H1 (cell line): ENCODE data around the gene MYBPHL. TPM values are rescaled to one million over a fixed set of nuclear protein-coding genes. Genes with fewer than 3 reads are reported as not detected.

ENCODE experiments used
- CTCF ChIA-PET: fragments of 300-600 bp; sonication (Branson Sonifier 250); formaldehyde crosslinking; loops from one replicate; lab custom pipeline; 2021; ENCODE audit not compliant: partially characterized antibody; lab: Charles Lee
- POLR2A ChIA-PET: fragments of 300-600 bp; sonication (Branson Sonifier 250); formaldehyde crosslinking; loops from one replicate; lab custom pipeline; 2021; ENCODE audit warnings: inconsistent platforms; ENCODE audit not compliant: partially characterized antibody; lab: Charles Lee
- DNase-seq, 2 experiments: peaks; one replicate each; pipeline versions ENCODE4 v3.0.0 to v3.0.0-alpha.2; 2010 to 2022; ENCODE audit warnings: low spot score in 2 of 2, low read depth in 1 of 2, mixed read lengths in 1 of 2
- FAIRE-seq: peaks from 2 replicates; lab custom pipeline; 2011; peaks lifted over from hg19 to GRCh38; lab: Jason Lieb, UNC
- H2AFZ ChIP-seq: 2 replicates; pipeline ENCODE4 v1.8.1; 2012; ENCODE audit warnings: low read length, inconsistent platforms
- H2AK5ac ChIP-seq: 2 replicates; pipeline ENCODE4 v1.6.1; 2013; ENCODE audit warnings: low read depth, low read length
- H2BK120ac ChIP-seq: replicated peaks from 2 replicates; pipeline ENCODE3; 2013; ENCODE audit warnings: low read depth, low read length, inconsistent platforms
- H2BK12ac ChIP-seq: 2 replicates; pipeline ENCODE4 v1.6.1; 2013; ENCODE audit warnings: low read depth, low read length
- H2BK15ac ChIP-seq: 2 replicates; pipeline ENCODE4 v1.6.1; 2013; ENCODE audit warnings: low read length
- H2BK20ac ChIP-seq: 2 replicates; pipeline ENCODE4 v1.6.1; 2013; ENCODE audit warnings: low read length
- H2BK5ac ChIP-seq: 2 replicates; pipeline ENCODE4 v1.6.1; 2013; ENCODE audit warnings: low read depth, low read length
- H3K14ac ChIP-seq: 2 replicates; pipeline ENCODE4 v1.6.1; 2013; ENCODE audit warnings: inconsistent platforms; ENCODE audit not compliant: insufficient read length
- H3K18ac ChIP-seq: 2 replicates; pipeline ENCODE4 v1.6.1; 2013; ENCODE audit warnings: low read length; ENCODE audit errors: extremely low read depth
- H3K23ac ChIP-seq: 2 replicates; pipeline ENCODE4 v1.6.1; 2013; ENCODE audit warnings: inconsistent platforms; ENCODE audit not compliant: insufficient read length
- H3K23me2 ChIP-seq: 2 replicates; pipeline ENCODE4 v1.6.1; 2013; ENCODE audit warnings: low read depth, low read length
- H3K27ac ChIP-seq: 2 replicates; pipeline ENCODE4 v1.6.1; 2011; ENCODE audit warnings: low read depth, low read length, inconsistent platforms
- H3K27me3 ChIP-seq, 4 experiments: replicated peaks in 1 of 4; 1 replicate in 1 of 4; 2 replicates in 3 of 4; pipeline versions ENCODE4 v1.6.1 to v1.8.1; 2011 to 2013; ENCODE audit warnings: low read length in 3 of 4, mild to moderate bottlenecking in 3 of 4, inconsistent platforms in 2 of 4, mixed read lengths in 2 of 4, moderate library complexity in 1 of 4; ENCODE audit not compliant: control insufficient read depth in 3 of 4, insufficient read depth in 3 of 4; ENCODE audit errors: extremely low read depth in 1 of 4
- H3K36me3 ChIP-seq, 4 experiments: 2 replicates each; pipeline versions ENCODE4 v1.6.1 to v1.8.1; 2011 to 2013; ENCODE audit warnings: mild to moderate bottlenecking in 4 of 4, low read length in 3 of 4, moderate library complexity in 2 of 4, control low read depth in 1 of 4, inconsistent platforms in 1 of 4; ENCODE audit not compliant: insufficient read depth in 4 of 4, control insufficient read depth in 2 of 4
- H3K4ac ChIP-seq: replicated peaks from 2 replicates; pipeline ENCODE3; 2013; ENCODE audit warnings: low read length, low read depth, mixed read lengths, inconsistent platforms; ENCODE audit not compliant: insufficient read length
- H3K4me1 ChIP-seq, 4 experiments: replicated peaks in 1 of 4; 1 replicate in 1 of 4; 2 replicates in 3 of 4; pipeline versions ENCODE4 v1.6.1 to v1.8.1; 2011 to 2013; ENCODE audit warnings: low read length in 3 of 4, inconsistent platforms in 2 of 4, mixed read lengths in 1 of 4; ENCODE audit not compliant: insufficient read depth in 4 of 4, control insufficient read depth in 3 of 4
- H3K4me2 ChIP-seq, 2 experiments: 2 replicates each; pipeline versions ENCODE4 v1.6.1 to v1.8.1; 2011 to 2013; ENCODE audit warnings: low read depth in 2 of 2, low read length in 2 of 2, control low read depth in 1 of 2, inconsistent platforms in 1 of 2, mild to moderate bottlenecking in 1 of 2; ENCODE audit not compliant: insufficient read depth in 1 of 2
- H3K4me3 ChIP-seq, 4 experiments: fragments of 200-600, 300-600 bp in 1 of 4; sonication (generic), shearing (Covaris generic), sonication (Bioruptor Twin) in 1 of 4; 2 replicates each; pipeline versions ENCODE4 v1.5.1 to v1.8.1; 2011 to 2016; ENCODE audit warnings: low read length in 4 of 4, low read depth in 3 of 4, control low read depth in 2 of 4, inconsistent platforms in 2 of 4, mild to moderate bottlenecking in 2 of 4, mixed read lengths in 1 of 4, moderate library complexity in 1 of 4; ENCODE audit not compliant: insufficient read depth in 2 of 4; ENCODE audit errors: extremely low read depth in 1 of 4
- H3K56ac ChIP-seq: replicated peaks from 2 replicates; pipeline ENCODE3; 2013; ENCODE audit warnings: low read depth, mild to moderate bottlenecking, mixed read lengths, low read length, inconsistent platforms; ENCODE audit not compliant: insufficient read length
- H3K79me1 ChIP-seq: 2 replicates; pipeline ENCODE4 v1.6.1; 2013; ENCODE audit warnings: low read depth, low read length, control low read depth
- H3K79me2 ChIP-seq, 2 experiments: 2 replicates each; pipeline versions ENCODE4 v1.6.1 to v1.8.1; 2012 to 2013; ENCODE audit warnings: low read length in 2 of 2, mild to moderate bottlenecking in 2 of 2, inconsistent platforms in 1 of 2; ENCODE audit not compliant: insufficient read depth in 2 of 2, control insufficient read depth in 1 of 2
- H3K9ac ChIP-seq, 4 experiments: replicated peaks in 1 of 4; 1 replicate in 1 of 4; 2 replicates in 3 of 4; pipeline versions ENCODE4 v1.6.1 to v1.8.1; 2011 to 2013; ENCODE audit warnings: low read depth in 3 of 4, low read length in 3 of 4, control low read depth in 2 of 4, mild to moderate bottlenecking in 2 of 4, moderate library complexity in 2 of 4, inconsistent platforms in 1 of 4; ENCODE audit errors: extremely low read depth in 1 of 4
- H3K9me3 ChIP-seq, 2 experiments: 2 replicates each; pipeline versions ENCODE4 v1.6.1 to v1.8.1; 2012 to 2013; ENCODE audit warnings: mild to moderate bottlenecking in 2 of 2, moderate library complexity in 2 of 2, control low read depth in 1 of 2, inconsistent platforms in 1 of 2, low read depth in 1 of 2, low read length in 1 of 2, mixed read lengths in 1 of 2; ENCODE audit not compliant: insufficient read depth in 2 of 2
- H4K20me1 ChIP-seq, 2 experiments: replicated peaks in 1 of 2; 2 replicates each; pipeline versions ENCODE3 to v1.8.1; 2011 to 2013; ENCODE audit warnings: inconsistent platforms in 2 of 2, low read length in 2 of 2, mild to moderate bottlenecking in 1 of 2; ENCODE audit not compliant: insufficient read depth in 2 of 2, control insufficient read depth in 1 of 2
- H4K5ac ChIP-seq: 2 replicates; pipeline ENCODE4 v1.6.1; 2013; ENCODE audit warnings: low read length, low read depth, mixed read lengths, inconsistent platforms; ENCODE audit not compliant: insufficient read length
- H4K8ac ChIP-seq: 2 replicates; pipeline ENCODE4 v1.8.0; 2013; ENCODE audit warnings: mild to moderate bottlenecking, moderate library complexity, low read length, inconsistent platforms; ENCODE audit not compliant: insufficient read depth; ENCODE audit errors: extremely low read depth
- H4K91ac ChIP-seq: replicated peaks from 2 replicates; pipeline ENCODE3; 2013; ENCODE audit warnings: low read length, mixed read lengths, inconsistent platforms; ENCODE audit not compliant: insufficient read length
- ASH2L ChIP-seq: fragments of 200-600, 300-600 bp; sonication (generic); IDR thresholded peaks from one replicate; pipeline ENCODE4 v1.7.1; 2017; ENCODE audit warnings: low read length
- ATF3 ChIP-seq: IDR thresholded peaks from 2 replicates; pipeline ENCODE4 v1.6.1; 2011; ENCODE audit warnings: low read depth, mild to moderate bottlenecking, low read length; ENCODE audit not compliant: insufficient read depth
- BRCA1 ChIP-seq: IDR thresholded peaks from 2 replicates; pipeline ENCODE4 v1.6.1; 2012; ENCODE audit warnings: low read depth, low read length, improper control_type of control experiment
- CHD2 ChIP-seq: IDR thresholded peaks from 2 replicates; pipeline ENCODE4 v1.6.1; 2012; ENCODE audit warnings: low read length, improper control_type of control experiment
- HDAC2 ChIP-seq, 2 experiments: fragments of 300-600 bp in 1 of 2; sonication (generic) in 1 of 2; IDR thresholded peaks; 2 replicates each; pipeline ENCODE4 v1.6.1; 2011 to 2012; ENCODE audit warnings: low read depth in 2 of 2, low read length in 2 of 2, mild to moderate bottlenecking in 2 of 2, moderate library complexity in 2 of 2, borderline replicate concordance in 1 of 2, inconsistent platforms in 1 of 2
- JUND ChIP-seq: IDR thresholded peaks from 2 replicates; pipeline ENCODE4 v1.6.1; 2011; ENCODE audit warnings: mild to moderate bottlenecking, improper control_type of control experiment, low read length
- KDM1A ChIP-seq: fragments of 200-600, 300-600 bp; sonication (generic); IDR thresholded peaks from 2 replicates; pipeline ENCODE4 v1.7.1; 2016; ENCODE audit warnings: mild to moderate bottlenecking, low read length, borderline replicate concordance
- KDM4A ChIP-seq: IDR thresholded peaks from one replicate; pipeline ENCODE4 v1.7.1; 2012; ENCODE audit warnings: low read depth, mild to moderate bottlenecking, moderate library complexity, low read length, inconsistent platforms; ENCODE audit not compliant: severe bottlenecking
- PHF8 ChIP-seq: fragments of 200-600 bp; sonication (generic); conservative IDR thresholded peaks from 2 replicates; pipeline ENCODE4 v1.7.1; 2012; ENCODE audit warnings: low read depth, mild to moderate bottlenecking, inconsistent platforms, low read length, moderate library complexity
- SIN3A ChIP-seq, 2 experiments: IDR thresholded peaks in 1 of 2; conservative IDR thresholded peaks in 1 of 2; 2 replicates each; pipeline ENCODE4 v1.6.1; 2011 to 2012; ENCODE audit warnings: low read length in 2 of 2, improper control_type of control experiment in 1 of 2, low read depth in 1 of 2, mild to moderate bottlenecking in 1 of 2
- SIX5 ChIP-seq: IDR thresholded peaks from 2 replicates; pipeline ENCODE4 v1.6.1; 2011; ENCODE audit warnings: mild to moderate bottlenecking, low read depth, low read length
- WGBS, 2 experiments: shearing (Covaris generic) in 1 of 2; methylation state at CpG; one replicate each; pipeline versions ENCODE4 v1.1.6 to v1.1.7; 2013 to 2015; ENCODE audit warnings: low lambda C conversion rate in 2 of 2, mixed read lengths in 2 of 2, inconsistent platforms in 1 of 2, low coverage in 1 of 2, missing lambda C conversion rate in 1 of 2; ENCODE audit not compliant: insufficient replicate concordance in 2 of 2, insufficient coverage in 1 of 2, insufficient read length in 1 of 2; ENCODE audit errors: extremely low coverage in 1 of 2, missing lambda C conversion rate in 1 of 2; 5-methylcytosine and 5-hydroxymethylcytosine counted together
- polyA plus RNA-seq, 7 experiments: library from polyadenylated mRNA; depleted of rRNA in 3 of 7; stranded (reverse) in 5 of 7; unstranded in 2 of 7; fragments of >200 nt in 5 of 7; fragments of 200-250 nt in 2 of 7; gene quantifications; 1 replicate in 5 of 7; 2 replicates in 1 of 7; 4 replicates in 1 of 7; pipeline versions ENCODE4 v1.2.1 to v1.2.3, GENCODE V29; 2011 to 2013; ENCODE audit warnings: missing spikeins in 2 of 7, mixed read lengths in 2 of 7
- total RNA-seq: library from RNA; stranded (reverse); fragmentation: NEBNext Ultra II Directional; extraction: Animal tissue kit (Norgen Biotek cat#: 25700); gene quantifications from 2 replicates; pipeline ENCODE4 v1.2.1, GENCODE V29; 2021

The MYBPHL gene
- total and polyA plus RNA-seq, 2 of the 8 experiments (the other 6 are each of a cell fraction or from before 2014, with no cell fraction given), result 0.24 to 0.30 TPM

- Histone ChIP-seq H2BK12ac (no peak overlapping the region), H3K4ac (no peak overlapping the region), H3K4me3 (no peak overlapping the region), H3K4me1 (peaks cover 0 to 10% (median 3%) of the 10 kb centered on the region in 4 experiments; a peak in 5 of 7 replicates), H3K27me3 (no peaks in the 10 kb centered on the region), H4K20me1 (peaks cover 0 to 7% of the 10 kb centered on the region in 2 experiments), H3K56ac (no peak overlapping the region), H2BK15ac (no peak overlapping the region), H3K36me3 (peaks cover 6 to 14% (median 11%) of the 10 kb centered on the region in 4 experiments; a peak in 4 of 8 replicates), H3K27ac (no peak overlapping the region), H3K23me2 (no peaks in the 10 kb centered on the region), H3K23ac (no peak overlapping the region), H2AK5ac (no peak overlapping the region; the same call in 1 of the 2 replicates), H2BK5ac (no peak overlapping the region), H3K9ac (no peak overlapping the region), H4K8ac (no peak overlapping the region; the same call in 1 of the 2 replicates), H2BK20ac (no peak overlapping the region), H3K9me3 (no peaks in the 10 kb centered on the region), H4K5ac (no peak overlapping the region), H3K79me1 (no peaks in the 10 kb centered on the region), H3K14ac (no peak overlapping the region), H2AFZ (no peak overlapping the region), H4K91ac (no peak overlapping the region), H3K79me2 (no peaks in the 10 kb centered on the region), H2BK120ac (no peak overlapping the region), H3K18ac (no peak overlapping the region), H3K4me2 (no peak overlapping the region)
- FAIRE-seq, result no peak
- 91% methylated on average over 30 of the region's 30 CpGs; no CpG with 5 or more reads in 1 of the 2 experiments for WGBS, 2 experiments
- ChIA-PET CTCF (interaction anchor here (0.6 to 1.9 kb wide), 8 partner anchors 10 to 259 kb away, joined by 3 to 7 read pairs (median 3); partner anchors contain the start of gene SORT1), POLR2A (interaction anchor here (0.7 to 1.0 kb wide), 2 partner anchors 9 to 42 kb away, joined by 3 read pairs; partner anchors contain the start of gene PSRC1)
- no peak for DNase-seq
- TF ChIP-seq PHF8 (no peak), ATF3 (no peak), ASH2L (no peak), KDM1A (no peak), BRCA1 (no peak), SIN3A (conservative IDR thresholded peaks at IDR 0.05 in 1 of 2, IDR thresholded peaks at IDR 0.05 in 1 of 2; ENCODE audit: low read depth in 1 of 2, low read length in 2 of 2) (no peak), JUND (no peak), CHD2 (no peak), KDM4A (no peak), HDAC2 (IDR thresholded peaks at IDR 0.05; ENCODE audit: borderline replicate concordance in 1 of 2, low read depth in 2 of 2, low read length in 2 of 2) (no peak), SIX5 (no peak)
Measured at GRCh38 chr1:109273570-109274288, 33.1 kb downstream of the MYBPHL start.
